Esophagus (tissue), 2 donors: Measurements from ENCODE around the gene RTP5. TPM values are rescaled to one million over a fixed set of nuclear protein-coding genes. Genes with fewer than 3 reads are reported as not detected.

Source experiments
- H3K27ac ChIP-seq, 2 donors: one replicate each; pipeline ENCODE4 v1.5.1; 2013; ENCODE audit warnings: low read depth in 2 of 2, mild to moderate bottlenecking in 2 of 2, inconsistent platforms in 1 of 2, low read length in 1 of 2, moderate library complexity in 1 of 2
- H3K27me3 ChIP-seq, 2 donors: one replicate each; pipeline ENCODE4 v1.6.1; 2013; ENCODE audit warnings: low read length in 2 of 2, control low read depth in 1 of 2, mild to moderate bottlenecking in 1 of 2; ENCODE audit not compliant: insufficient read depth in 2 of 2, control insufficient read depth in 1 of 2
- H3K36me3 ChIP-seq, 2 donors: one replicate each; pipeline ENCODE4 v1.6.1; 2013; ENCODE audit warnings: low read length in 1 of 2; ENCODE audit not compliant: control insufficient read depth in 2 of 2, insufficient read depth in 2 of 2
- H3K4me1 ChIP-seq, 2 donors: one replicate each; pipeline ENCODE4 v1.6.1; 2013; ENCODE audit warnings: low read length in 1 of 2; ENCODE audit not compliant: control insufficient read depth in 2 of 2, insufficient read depth in 2 of 2
- H3K4me3 ChIP-seq, 2 donors: one replicate each; pipeline ENCODE4 v1.5.1; 2013; ENCODE audit warnings: low read length in 2 of 2, mild to moderate bottlenecking in 2 of 2, low read depth in 1 of 2, moderate library complexity in 1 of 2
- H3K9me3 ChIP-seq, 2 donors: one replicate each; pipeline ENCODE4 v1.6.1; 2013; ENCODE audit warnings: mild to moderate bottlenecking in 2 of 2, low read depth in 1 of 2, low read length in 1 of 2, moderate library complexity in 1 of 2; ENCODE audit not compliant: control insufficient read depth in 2 of 2, insufficient read depth in 1 of 2
- WGBS, 2 donors: extraction: QIAGEN DNeasy Blood & Tissue Kit; methylation state at CpG; one replicate each; pipeline ENCODE4 v1.1.7; 2013; 5-methylcytosine and 5-hydroxymethylcytosine counted together
- polyA plus RNA-seq, 2 donors: library from polyadenylated mRNA; stranded (reverse); fragments of 200-250 nt; gene quantifications; one replicate each; pipeline ENCODE4 v1.2.3, GENCODE V29; 2013
- donor health status: healthy with polysubstance abuse.
- donor health status: Bipolar disorder and iron deficiency.

The RTP5 gene
- polyA plus RNA-seq, 2 donors, result 0.06 to 0.28 TPM

- WGBS, 2 donors, result 80 to 82% methylated on average over 18 of the region's 18 CpGs
- no peak overlapping the region for H3K4me3 ChIP-seq
- H3K9me3 ChIP-seq, result no peaks in the 10 kb centered on the region
- H3K36me3 ChIP-seq, result no peaks in the 10 kb centered on the region
- peaks cover 0 to 5% of the 10 kb centered on the region in 2 donors for H3K4me1 ChIP-seq
- H3K27ac ChIP-seq, result no peak overlapping the region
- H3K27me3 ChIP-seq, result no peaks in the 10 kb centered on the region
Observed at GRCh38 chr2:241876528-241877196, 7.1 kb downstream of the RTP5 start.

- H3K4me3 ChIP-seq, result no peak overlapping the region
- H3K9me3 ChIP-seq, result no peaks in the 10 kb centered on the region
- no peaks in the 10 kb centered on the region for H3K27me3 ChIP-seq
- 58 to 67% methylated on average over 12 to 16 of the region's 16 CpGs for WGBS, 2 donors
- H3K36me3 ChIP-seq, result no peaks in the 10 kb centered on the region
- no peak overlapping the region for H3K27ac ChIP-seq
- H3K4me1 ChIP-seq, result peaks cover 0 to 9% of the 10 kb centered on the region in 2 donors
Observed at GRCh38 chr2:241877197-241877685, 7.7 kb downstream of the RTP5 start.

- Histone ChIP-seq H3K27ac (no peak overlapping the region), H3K4me1 (peaks cover 0 to 11% of the 10 kb centered on the region in 2 donors), H3K36me3 (no peaks in the 10 kb centered on the region), H3K9me3 (no peaks in the 10 kb centered on the region), H3K27me3 (no peaks in the 10 kb centered on the region), H3K4me3 (no peak overlapping the region)
- WGBS, 2 donors, result 32 to 35% methylated on average over 24 to 26 of the region's 27 CpGs
Observed at GRCh38 chr2:241877989-241878970, 8.8 kb downstream of the RTP5 start.

GRCh38 chr2:241879326-241879725 is 9.8 kb downstream of the RTP5 start:
- Histone ChIP-seq H3K9me3 (no peaks in the 10 kb centered on the region), H3K27me3 (no peaks in the 10 kb centered on the region), H3K4me3 (no peak overlapping the region), H3K27ac (no peak overlapping the region), H3K4me1 (peaks cover 0 to 11% of the 10 kb centered on the region in 2 donors), H3K36me3 (no peaks in the 10 kb centered on the region)
- 88 to 89% methylated on average over 9 of the region's 9 CpGs for WGBS, 2 donors

- WGBS, 2 donors, result 74 to 75% methylated on average over 16 of the region's 16 CpGs
- Histone ChIP-seq H3K4me1 (peaks cover 0 to 11% of the 10 kb centered on the region in 2 donors), H3K9me3 (no peaks in the 10 kb centered on the region), H3K36me3 (no peaks in the 10 kb centered on the region), H3K27ac (no peak overlapping the region), H3K4me3 (no peak overlapping the region), H3K27me3 (no peaks in the 10 kb centered on the region)
Observed at GRCh38 chr2:241880311-241881073, 11.0 kb downstream of the RTP5 start.

GRCh38 chr2:241882091-241882625 is 12.6 kb downstream of the RTP5 start:
- Histone ChIP-seq H3K4me1 (peaks cover 0 to 11% of the 10 kb centered on the region in 2 donors), H3K36me3 (peaks cover 0 to 5% of the 10 kb centered on the region in 2 donors), H3K9me3 (no peaks in the 10 kb centered on the region), H3K27ac (peak overlapping the region; percentile 45 to 70), H3K27me3 (no peaks in the 10 kb centered on the region), H3K4me3 (peak overlapping the region; percentile 24 to 55)
- 5 to 11% methylated on average over 23 of the region's 23 CpGs for WGBS, 2 donors

GRCh38 chr2:241884951-241885290 is 15.4 kb downstream of the RTP5 start:
- WGBS, 2 donors, result 87 to 94% methylated on average over 8 of the region's 8 CpGs
- Histone ChIP-seq H3K4me3 (no peak overlapping the region), H3K9me3 (no peaks in the 10 kb centered on the region), H3K27ac (no peak overlapping the region), H3K4me1 (peaks cover 0 to 9% of the 10 kb centered on the region in 2 donors), H3K27me3 (no peaks in the 10 kb centered on the region), H3K36me3 (peaks cover 0 to 7% of the 10 kb centered on the region in 2 donors)

GRCh38 chr2:241885291-241885945 is 15.9 kb downstream of the RTP5 start:
- peaks cover 0 to 10% of the 10 kb centered on the region in 2 donors for H3K4me1 ChIP-seq
- H3K27me3 ChIP-seq, result no peaks in the 10 kb centered on the region
- no peak overlapping the region for H3K4me3 ChIP-seq
- WGBS, 2 donors, result 75 to 91% methylated on average over 16 of the region's 16 CpGs
- peaks cover 0 to 7% of the 10 kb centered on the region in 2 donors for H3K36me3 ChIP-seq
- H3K27ac ChIP-seq, result no peak overlapping the region
- no peaks in the 10 kb centered on the region for H3K9me3 ChIP-seq
